SK-N-SH treated with all-trans-retinoic acid at 6 μM for 48 hours (cell line): Measurements from ENCODE around the gene TEP1.

ENCODE experiments used
- CREB5 ChIP-seq: fragments of 250-450 bp; sonication (Bioruptor Pico); IDR thresholded peaks from 2 replicates; pipeline ENCODE4 v1.5.1; 2020; ENCODE audit warnings: low read depth, mild to moderate bottlenecking, moderate library complexity
- ESRRG ChIP-seq: fragments of 250-450 bp; sonication (Bioruptor Pico); IDR thresholded peaks from 2 replicates; pipeline ENCODE4 v1.6.1; 2021; ENCODE audit warnings: mild to moderate bottlenecking
- GLIS3 ChIP-seq: fragments of 250-450 bp; sonication (Bioruptor Pico); IDR thresholded peaks from 2 replicates; pipeline ENCODE4 v1.5.0; 2020; ENCODE audit warnings: mild to moderate bottlenecking, moderate library complexity
- OSR1 ChIP-seq: fragments of 250-450 bp; sonication (Bioruptor Pico); IDR thresholded peaks from 2 replicates; pipeline ENCODE4 v1.8.0; 2022; ENCODE audit warnings: moderate library complexity, mild to moderate bottlenecking, inconsistent platforms
- PPARA ChIP-seq: fragments of 250-450 bp; sonication (Bioruptor Pico); IDR thresholded peaks from 2 replicates; pipeline ENCODE4 v1.5.0; 2020; ENCODE audit warnings: mild to moderate bottlenecking, borderline replicate concordance
- RARB ChIP-seq: fragments of 250-450 bp; sonication (Bioruptor Pico); IDR thresholded peaks from 2 replicates; pipeline ENCODE4 v1.8.0; 2021; ENCODE audit warnings: mild to moderate bottlenecking, moderate library complexity
- TSHZ2 ChIP-seq: fragments of 250-450 bp; sonication (Bioruptor Pico); IDR thresholded peaks from 2 replicates; pipeline ENCODE4 v1.5.0; 2020; ENCODE audit warnings: mild to moderate bottlenecking, moderate library complexity
- ZFP30 ChIP-seq: fragments of 450-650 bp; formaldehyde crosslinking; IDR thresholded peaks from 2 replicates; pipeline ENCODE4 v1.5.0; 2022; ENCODE audit warnings: mild to moderate bottlenecking, moderate library complexity
- ZNF565 ChIP-seq: fragments of 450-650 bp; formaldehyde crosslinking; conservative IDR thresholded peaks from 2 replicates; pipeline ENCODE4 v1.5.0; 2020; ENCODE audit warnings: low read depth, mild to moderate bottlenecking, moderate library complexity
- ZNF70 ChIP-seq: fragments of 450-650 bp; formaldehyde crosslinking; IDR thresholded peaks from 2 replicates; pipeline ENCODE4 v1.5.0; 2020; ENCODE audit warnings: mild to moderate bottlenecking, moderate library complexity

- no peak for TF ChIP-seq ZFP30 (CRISPR knock-in tag)
- TF ChIP-seq ESRRG = no peak
- TF ChIP-seq ZNF70 (CRISPR knock-in tag) = no peak
- no peak for TF ChIP-seq CREB5
- no peak for TF ChIP-seq RARB (CRISPR knock-in tag)
- TF ChIP-seq ZNF565 (CRISPR knock-in tag) = no peak
- TF ChIP-seq OSR1 (CRISPR knock-in tag) = no peak
- TF ChIP-seq PPARA (CRISPR knock-in tag) = no peak
- no peak for TF ChIP-seq TSHZ2 (CRISPR knock-in tag)
- no peak for TF ChIP-seq GLIS3
Observed at GRCh38 chr14:20333494-20333841, 79.8 kb downstream of the TEP1 start.
